Measurements from ENCODE around the gene EARS2. TPM values are rescaled to one million over a fixed set of nuclear protein-coding genes. Genes with fewer than 3 reads are reported as not detected.

Gene EARS2
- total and polyA plus RNA-seq, 9 of the 15 experiments (the other 6 are each of a cell fraction or from before 2014, with no cell fraction given): 17.6 to 58.6 (median 36.3) TPM

- no peak for TF ChIP-seq MGA (IDR thresholded peaks at IDR 0.05)
These were observed 63.0 kb downstream of the EARS2 start (continued) for GRCh38 chr16:23494188-23494587.
